Measurements from ENCODE around the gene KLHL29. TPM values are rescaled to one million over a fixed set of nuclear protein-coding genes. Genes with fewer than 3 reads are reported as not detected.

Gene KLHL29
- total RNA-seq, 1 experiment from 2014 or later = 12.2 TPM

- H3K4me1 ChIP-seq (ENCODE audit: insufficient read depth, low read length, poor library complexity, severe bottlenecking) = peaks cover 66% of the 10 kb centered on the region
- intact Hi-C loops (cut with micrococcal nuclease; ENCODE audit: unreplicated experiment) = no loop called here
- no peaks in the 10 kb centered on the region for H3K36me3 ChIP-seq (ENCODE audit: insufficient read depth, low read length, poor library complexity, severe bottlenecking)
- peak overlapping the region; percentile 3 for H3K27ac ChIP-seq (ENCODE audit: low read depth, low read length, poor library complexity, severe bottlenecking)
- H3K4me3 ChIP-seq (ENCODE audit: low read depth, low read length, poor library complexity, severe bottlenecking) = no peak overlapping the region
- TF ChIP-seq EZH2 (IDR thresholded peaks at IDR 0.05; ENCODE audit: borderline replicate concordance, low read depth, low read length, poor library complexity, severe bottlenecking) (no peak), CTCF (conservative IDR thresholded peaks at IDR 0.05; ENCODE audit: low read depth, low read length) (peak; percentile 36; the same call in 1 of the 2 replicates)
- peak; percentile 71 for DNase-seq (ENCODE audit: low spot score)
- BruUV-seq (replicated peaks) = no TSS peak
- no peaks in the 10 kb centered on the region for H3K9me3 ChIP-seq (ENCODE audit: low read depth, low read length, poor library complexity, severe bottlenecking)
- POLR2A ChIA-PET (ENCODE audit: low non-redundant PET) = no interaction called here
- H3K27me3 ChIP-seq (replicated peaks; ENCODE audit: insufficient read depth, low read depth, low read length, poor library complexity) = no peaks in the 10 kb centered on the region
- CTCF ChIA-PET = no interaction called here
Measured at GRCh38 chr2:23545396-23545795, 160.4 kb downstream of the KLHL29 start.

GRCh38 chr2:23545811-23546210 is 160.8 kb downstream of the KLHL29 start:
- Histone ChIP-seq H3K4me1 (ENCODE audit: insufficient read depth, low read length, poor library complexity, severe bottlenecking) (peaks cover 68% of the 10 kb centered on the region), H3K36me3 (ENCODE audit: insufficient read depth, low read length, poor library complexity, severe bottlenecking) (no peaks in the 10 kb centered on the region), H3K4me3 (ENCODE audit: low read depth, low read length, poor library complexity, severe bottlenecking) (no peak overlapping the region), H3K27ac (ENCODE audit: low read depth, low read length, poor library complexity, severe bottlenecking) (peak overlapping the region; percentile 3), H3K9me3 (ENCODE audit: low read depth, low read length, poor library complexity, severe bottlenecking) (no peaks in the 10 kb centered on the region), H3K27me3 (replicated peaks; ENCODE audit: insufficient read depth, low read depth, low read length, poor library complexity) (no peaks in the 10 kb centered on the region)
- no TSS peak for BruUV-seq (replicated peaks)
- no peak for DNase-seq (ENCODE audit: low spot score)
- TF ChIP-seq CTCF (conservative IDR thresholded peaks at IDR 0.05; ENCODE audit: low read depth, low read length) (no peak), EZH2 (IDR thresholded peaks at IDR 0.05; ENCODE audit: borderline replicate concordance, low read depth, low read length, poor library complexity, severe bottlenecking) (no peak)
- intact Hi-C loops (cut with micrococcal nuclease; ENCODE audit: unreplicated experiment) = no loop called here
- ChIA-PET CTCF (no interaction called here), POLR2A (ENCODE audit: low non-redundant PET) (no interaction called here)

- no peak overlapping the region for H3K27ac ChIP-seq (ENCODE audit: low read depth, low read length, poor library complexity, severe bottlenecking)
- TF ChIP-seq EZH2 (IDR thresholded peaks at IDR 0.05; ENCODE audit: borderline replicate concordance, low read depth, low read length, poor library complexity, severe bottlenecking) (no peak), CTCF (conservative IDR thresholded peaks at IDR 0.05; ENCODE audit: low read depth, low read length) (no peak)
- POLR2A ChIA-PET (ENCODE audit: low non-redundant PET) = no interaction called here
- no peaks in the 10 kb centered on the region for H3K36me3 ChIP-seq (ENCODE audit: insufficient read depth, low read length, poor library complexity, severe bottlenecking)
- H3K27me3 ChIP-seq (replicated peaks; ENCODE audit: insufficient read depth, low read depth, low read length, poor library complexity) = no peaks in the 10 kb centered on the region
- intact Hi-C loops (cut with micrococcal nuclease; ENCODE audit: unreplicated experiment) = no loop called here
- peaks cover 63% of the 10 kb centered on the region for H3K4me1 ChIP-seq (ENCODE audit: insufficient read depth, low read length, poor library complexity, severe bottlenecking)
- DNase-seq (ENCODE audit: low spot score) = no peak
- no TSS peak for BruUV-seq (replicated peaks)
- H3K9me3 ChIP-seq (ENCODE audit: low read depth, low read length, poor library complexity, severe bottlenecking) = no peaks in the 10 kb centered on the region
- CTCF ChIA-PET = no interaction called here
- H3K4me3 ChIP-seq (ENCODE audit: low read depth, low read length, poor library complexity, severe bottlenecking) = no peak overlapping the region
Measured at GRCh38 chr2:23546913-23547312, 161.9 kb downstream of the KLHL29 start.
